ENCODE results near the gene CHSY1.

GRCh38 chr15:101255615-101256241, 3.9 kb upstream of the CHSY1 start:
- TF ChIP-seq POLR2AphosphoS5 (IDR thresholded peaks at IDR 0.05) (no peak), CTCF (IDR thresholded peaks at IDR 0.05; ENCODE audit: poor library complexity, severe bottlenecking) (no peak), EZH2 (IDR thresholded peaks at IDR 0.05; ENCODE audit: borderline replicate concordance, insufficient read depth, low read length, poor library complexity, severe bottlenecking) (no peak), RAD21 (conservative IDR thresholded peaks at IDR 0.05) (no peak)

Data from neural cell (in vitro differentiated cells).